Mucosa of stomach (tissue), 1 donor: Measurements from ENCODE around the gene BEX4.
"Not testable (repeated sequence)": the region's sequence is repeated elsewhere in the genome, so short reads cannot be mapped to it uniquely, and the experiment has no call there.

ENCODE experiments used
- H3K27me3 ChIP-seq: one replicate; pipeline ENCODE4 v1.7.0; 2013; ENCODE audit warnings: mild to moderate bottlenecking, low read length; ENCODE audit not compliant: control insufficient read depth, insufficient read depth
- H3K36me3 ChIP-seq: one replicate; pipeline ENCODE4 v1.7.0; 2013; ENCODE audit warnings: low read length; ENCODE audit not compliant: control insufficient read depth, insufficient read depth
- H3K4me1 ChIP-seq: one replicate; pipeline ENCODE4 v1.7.0; 2013; ENCODE audit warnings: mild to moderate bottlenecking, low read length; ENCODE audit not compliant: control insufficient read depth, insufficient read depth
- H3K4me3 ChIP-seq: one replicate; pipeline ENCODE4 v1.7.0; 2013; ENCODE audit warnings: low read length
- H3K9ac ChIP-seq: one replicate; pipeline ENCODE4 v1.7.0; 2013; ENCODE audit warnings: mild to moderate bottlenecking, low read length, moderate library complexity
- H3K9me3 ChIP-seq: one replicate; pipeline ENCODE4 v1.7.0; 2013; ENCODE audit warnings: mild to moderate bottlenecking, low read length, moderate library complexity; ENCODE audit not compliant: control insufficient read depth
- donor health status: Pancreatic carcinoma.

The BEX4 gene

GRCh38 chrX:103211012-103211715 is 3.7 kb upstream of the BEX4 start:
- H3K36me3 ChIP-seq = no peaks in the 10 kb centered on the region
- no peak overlapping the region for H3K4me3 ChIP-seq
- no peak overlapping the region for H3K9ac ChIP-seq
- no peaks in the 10 kb centered on the region for H3K4me1 ChIP-seq
- H3K27me3 ChIP-seq = no peaks in the 10 kb centered on the region
- H3K9me3 ChIP-seq = no peaks in the 10 kb centered on the region

- Histone ChIP-seq H3K27me3 (no peaks in the 10 kb centered on the region), H3K4me1 (no peaks in the 10 kb centered on the region), H3K36me3 (no peaks in the 10 kb centered on the region), H3K9me3 (no peaks in the 10 kb centered on the region), H3K9ac (no peak overlapping the region), H3K4me3 (no peak overlapping the region)
These were observed 2.0 kb upstream of the BEX4 start for GRCh38 chrX:103212749-103213457.

- Histone ChIP-seq H3K9ac (peak overlapping the region; percentile 82), H3K9me3 (no peaks in the 10 kb centered on the region), H3K36me3 (no peaks in the 10 kb centered on the region), H3K4me3 (no peak overlapping the region), H3K27me3 (no peaks in the 10 kb centered on the region), H3K4me1 (no peaks in the 10 kb centered on the region)
These were observed 600 bp downstream of the BEX4 start for GRCh38 chrX:103215425-103215991.

GRCh38 chrX:103220511-103221323 is 5.8 kb downstream of the BEX4 start:
- Histone ChIP-seq H3K36me3 (no peaks in the 10 kb centered on the region), H3K4me1 (no peaks in the 10 kb centered on the region), H3K9me3 (no peaks in the 10 kb centered on the region), H3K4me3 (no peak overlapping the region), H3K9ac (no peak overlapping the region), H3K27me3 (no peaks in the 10 kb centered on the region)

- not testable (repeated sequence) for H3K4me1 ChIP-seq
These were observed 11.0 kb downstream of the BEX4 start for GRCh38 chrX:103225918-103226317.

GRCh38 chrX:103233263-103233662 is 18.4 kb downstream of the BEX4 start:
- Histone ChIP-seq H3K9ac (no peak overlapping the region), H3K4me3 (no peak overlapping the region), H3K36me3 (no peaks in the 10 kb centered on the region)

More at GRCh38 chrX:103225918-103226317, 11.0 kb downstream of the BEX4 start:
- H3K27me3 ChIP-seq, H3K36me3 ChIP-seq, H3K9me3 ChIP-seq, H3K9ac ChIP-seq, H3K4me3 ChIP-seq: not testable (repeated sequence)

GRCh38 chrX:103234869-103235268 is 20.0 kb downstream of the BEX4 start:
- Histone ChIP-seq H3K9me3 (no peaks in the 10 kb centered on the region), H3K9ac (no peak overlapping the region), H3K4me1 (no peaks in the 10 kb centered on the region), H3K36me3 (no peaks in the 10 kb centered on the region), H3K27me3 (no peaks in the 10 kb centered on the region), H3K4me3 (no peak overlapping the region)

More at GRCh38 chrX:103233263-103233662, 18.4 kb downstream of the BEX4 start:
- Histone ChIP-seq H3K27me3 (no peaks in the 10 kb centered on the region), H3K4me1 (no peaks in the 10 kb centered on the region), H3K9me3 (no peaks in the 10 kb centered on the region)

GRCh38 chrX:103235608-103236007 is 20.7 kb downstream of the BEX4 start:
- not testable (repeated sequence) for H3K36me3 ChIP-seq

GRCh38 chrX:103236296-103236695 is 21.4 kb downstream of the BEX4 start:
- Histone ChIP-seq H3K4me3 (no peak overlapping the region), H3K27me3 (no peaks in the 10 kb centered on the region), H3K9me3 (no peaks in the 10 kb centered on the region), H3K4me1 (no peaks in the 10 kb centered on the region), H3K9ac (no peak overlapping the region), H3K36me3 (no peaks in the 10 kb centered on the region)

More at GRCh38 chrX:103235608-103236007, 20.7 kb downstream of the BEX4 start:
- not testable (repeated sequence) for H3K9me3 ChIP-seq, H3K4me1 ChIP-seq, H3K9ac ChIP-seq, H3K27me3 ChIP-seq, H3K4me3 ChIP-seq

- H3K9ac ChIP-seq = no peak overlapping the region
- H3K9me3 ChIP-seq = no peaks in the 10 kb centered on the region
- no peaks in the 10 kb centered on the region for H3K27me3 ChIP-seq
- H3K4me3 ChIP-seq = no peak overlapping the region
- no peaks in the 10 kb centered on the region for H3K4me1 ChIP-seq
- H3K36me3 ChIP-seq = no peaks in the 10 kb centered on the region
These were observed 25.2 kb downstream of the BEX4 start for GRCh38 chrX:103240155-103240554.

GRCh38 chrX:103248553-103248952 is 33.6 kb downstream of the BEX4 start:
- no peaks in the 10 kb centered on the region for H3K27me3 ChIP-seq
- no peak overlapping the region for H3K9ac ChIP-seq
- H3K4me1 ChIP-seq = no peaks in the 10 kb centered on the region
- no peak overlapping the region for H3K4me3 ChIP-seq
- no peaks in the 10 kb centered on the region for H3K9me3 ChIP-seq
- H3K36me3 ChIP-seq = no peaks in the 10 kb centered on the region

- no peaks in the 10 kb centered on the region for H3K9me3 ChIP-seq
- H3K4me3 ChIP-seq = no peak overlapping the region
- no peaks in the 10 kb centered on the region for H3K4me1 ChIP-seq
- no peaks in the 10 kb centered on the region for H3K27me3 ChIP-seq
- no peak overlapping the region for H3K9ac ChIP-seq
- H3K36me3 ChIP-seq = no peaks in the 10 kb centered on the region
These were observed 34.9 kb downstream of the BEX4 start for GRCh38 chrX:103249805-103250204.
